Measurements from ENCODE around the gene GPR18.
"Not testable (repeated sequence)": the region's sequence is repeated elsewhere in the genome, so short reads cannot be mapped to it uniquely, and the experiment has no call there.

Gene GPR18

GRCh38 chr13:99265821-99266426, 7.7 kb upstream of the GPR18 start:
- DNase-seq: peak; percentile 65 to 84

- no peak for DNase-seq
These were observed 7.1 kb upstream of the GPR18 start for GRCh38 chr13:99265162-99265800.

GRCh38 chr13:99264051-99264450, 5.9 kb upstream of the GPR18 start:
- DNase-seq: peak; percentile 55 to 65

- DNase-seq: no peak
These were observed 5.1 kb upstream of the GPR18 start for GRCh38 chr13:99263126-99263785.

GRCh38 chr13:99261059-99261458, 2.9 kb upstream of the GPR18 start:
- DNase-seq: no peak

- DNase-seq: no peak
These were observed 2.0 kb upstream of the GPR18 start for GRCh38 chr13:99260216-99260615.

GRCh38 chr13:99258946-99259345, 767 bp upstream of the GPR18 start:
- peak in 1 of 2 experiments; percentile 39 for DNase-seq

GRCh38 chr13:99257291-99257690, 888 bp downstream of the GPR18 start:
- DNase-seq: no peak

GRCh38 chr13:99256709-99257108, 1.5 kb downstream of the GPR18 start:
- no peak for DNase-seq

GRCh38 chr13:99256283-99256682, 1.9 kb downstream of the GPR18 start:
- DNase-seq: no peak

GRCh38 chr13:99255271-99255670, 2.9 kb downstream of the GPR18 start:
- DNase-seq: no peak

- DNase-seq: no peak
These were observed 3.3 kb downstream of the GPR18 start for GRCh38 chr13:99254830-99255229.

GRCh38 chr13:99251921-99252320, 6.3 kb downstream of the GPR18 start:
- no peak for DNase-seq

GRCh38 chr13:99250982-99251825, 7.0 kb downstream of the GPR18 start:
- no peak for DNase-seq

GRCh38 chr13:99249606-99250005, 8.6 kb downstream of the GPR18 start:
- DNase-seq: not testable (repeated sequence)

- not testable (repeated sequence) for DNase-seq
These were observed 9.0 kb downstream of the GPR18 start for GRCh38 chr13:99249178-99249577.

GRCh38 chr13:99246100-99246499, 12.1 kb downstream of the GPR18 start:
- DNase-seq: no peak

GRCh38 chr13:99237981-99238662, 20.1 kb downstream of the GPR18 start:
- no peak for DNase-seq

GRCh38 chr13:99231721-99232120, 26.5 kb downstream of the GPR18 start:
- DNase-seq: peak; percentile 62 to 71

- DNase-seq: no peak
These were observed 27.2 kb downstream of the GPR18 start for GRCh38 chr13:99230991-99231390.

GRCh38 chr13:99230588-99230987, 27.6 kb downstream of the GPR18 start:
- not testable (repeated sequence) for DNase-seq

All from Kasumi-1 (cell line).